Activated B cell treated with CpG ODN at 0.5 μM for 24 hours (primary cell): ENCODE measurements around the gene RABL3. TPM values are rescaled to one million over a fixed set of nuclear protein-coding genes. Genes with fewer than 3 reads are reported as not detected.

Experiments used
- ATAC-seq: fragments of 200-7000 bp; cut with Tn5 transposase; one replicate; pipeline ENCODE4 v1.10.0; 2021; ENCODE audit warnings: low read depth, mild to moderate bottlenecking, moderate library complexity
- CTCF ChIA-PET: fragments of 350-600 bp; sonication (Branson Sonifier 250); formaldehyde crosslinking; loops from one replicate; lab custom pipeline; 2021; ENCODE audit warnings: antibody characterized with exemption; lab: Charles Lee
- POLR2A ChIA-PET: fragments of 350-600 bp; sonication (Branson Sonifier 250); formaldehyde crosslinking; loops from one replicate; lab custom pipeline; 2021; ENCODE audit warnings: antibody characterized with exemption; lab: Charles Lee
- DNase-seq: peaks from one replicate; pipeline ENCODE4 v3.0.0; 2022
- H3K27ac Mint-ChIP-seq: one replicate; pipeline ENCODE4 v1.8.0; 2020; ENCODE audit warnings: mixed read lengths
- H3K27me3 Mint-ChIP-seq: one replicate; pipeline ENCODE4 v1.8.0; 2021; ENCODE audit warnings: mixed read lengths
- H3K36me3 Mint-ChIP-seq: one replicate; pipeline ENCODE4 v1.8.0; 2021; ENCODE audit warnings: low read depth, mixed read lengths
- H3K4me1 Mint-ChIP-seq: one replicate; pipeline ENCODE4 v1.8.0; 2021; ENCODE audit warnings: mixed read lengths
- H3K4me3 Mint-ChIP-seq: one replicate; pipeline ENCODE4 v1.8.0; 2020; ENCODE audit warnings: mild to moderate bottlenecking, mixed read lengths
- H3K9me3 Mint-ChIP-seq: one replicate; pipeline ENCODE4 v1.8.0; 2020; ENCODE audit warnings: mixed read lengths
- intact Hi-C: fragments of 100-400 bp; cut with micrococcal nuclease; formaldehyde crosslinking; loops from one replicate; pipeline ENCODE4 v1.15.1; 2024
- total RNA-seq: library from RNA; stranded (reverse); gene quantifications from 2 replicates; pipeline ENCODE4 v1.2.3, GENCODE V29; 2022
- TF ChIP-seq, protein P1 (sequence below): fragments of 200-600 bp; IDR thresholded peaks from one replicate; pipeline ENCODE4 v1.8.0; 2022; ENCODE audit warnings: antibody characterized with exemption, mild to moderate bottlenecking

RABL3 gene
- total RNA-seq, 1 donor from 2014 or later: 29.9 TPM

DNA sequence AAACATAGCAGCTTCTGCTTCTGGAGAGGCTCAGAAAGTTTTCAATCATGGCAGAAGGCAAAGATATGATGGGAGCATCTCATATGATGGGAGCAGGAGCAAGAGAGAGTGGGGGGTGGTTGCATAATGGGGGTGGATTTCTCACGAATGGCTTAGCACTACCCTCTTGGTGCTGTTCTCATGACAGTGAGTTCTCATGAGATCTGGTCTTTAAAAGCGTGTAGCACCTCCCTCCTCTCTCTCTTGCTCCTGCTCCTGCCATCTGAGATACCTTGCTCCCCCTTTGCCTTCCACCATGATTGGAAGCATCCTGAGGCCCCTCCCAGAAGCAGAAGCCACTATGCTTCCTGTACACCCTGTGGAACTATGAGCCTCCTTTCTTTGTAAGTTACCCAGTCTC lies 82.5 kb downstream of the RABL3 start:
- DNase-seq (no peak), ATAC-seq (no peak)
- H3K4me3 Mint-ChIP-seq: no peak overlapping the region
- ChIA-PET POLR2A (no interaction called here), CTCF (no interaction called here)
- peaks cover 4% of the 10 kb centered on the region for H3K4me1 Mint-ChIP-seq
- peaks cover 16% of the 10 kb centered on the region for H3K27me3 Mint-ChIP-seq
- no peaks in the 10 kb centered on the region for H3K9me3 Mint-ChIP-seq
- TF ChIP-seq, protein P1, sequence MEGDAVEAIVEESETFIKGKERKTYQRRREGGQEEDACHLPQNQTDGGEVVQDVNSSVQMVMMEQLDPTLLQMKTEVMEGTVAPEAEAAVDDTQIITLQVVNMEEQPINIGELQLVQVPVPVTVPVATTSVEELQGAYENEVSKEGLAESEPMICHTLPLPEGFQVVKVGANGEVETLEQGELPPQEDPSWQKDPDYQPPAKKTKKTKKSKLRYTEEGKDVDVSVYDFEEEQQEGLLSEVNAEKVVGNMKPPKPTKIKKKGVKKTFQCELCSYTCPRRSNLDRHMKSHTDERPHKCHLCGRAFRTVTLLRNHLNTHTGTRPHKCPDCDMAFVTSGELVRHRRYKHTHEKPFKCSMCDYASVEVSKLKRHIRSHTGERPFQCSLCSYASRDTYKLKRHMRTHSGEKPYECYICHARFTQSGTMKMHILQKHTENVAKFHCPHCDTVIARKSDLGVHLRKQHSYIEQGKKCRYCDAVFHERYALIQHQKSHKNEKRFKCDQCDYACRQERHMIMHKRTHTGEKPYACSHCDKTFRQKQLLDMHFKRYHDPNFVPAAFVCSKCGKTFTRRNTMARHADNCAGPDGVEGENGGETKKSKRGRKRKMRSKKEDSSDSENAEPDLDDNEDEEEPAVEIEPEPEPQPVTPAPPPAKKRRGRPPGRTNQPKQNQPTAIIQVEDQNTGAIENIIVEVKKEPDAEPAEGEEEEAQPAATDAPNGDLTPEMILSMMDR: no peak
- intact Hi-C loops: no loop called here
- H3K27ac Mint-ChIP-seq: no peak overlapping the region
- no peaks in the 10 kb centered on the region for H3K36me3 Mint-ChIP-seq

DNA sequence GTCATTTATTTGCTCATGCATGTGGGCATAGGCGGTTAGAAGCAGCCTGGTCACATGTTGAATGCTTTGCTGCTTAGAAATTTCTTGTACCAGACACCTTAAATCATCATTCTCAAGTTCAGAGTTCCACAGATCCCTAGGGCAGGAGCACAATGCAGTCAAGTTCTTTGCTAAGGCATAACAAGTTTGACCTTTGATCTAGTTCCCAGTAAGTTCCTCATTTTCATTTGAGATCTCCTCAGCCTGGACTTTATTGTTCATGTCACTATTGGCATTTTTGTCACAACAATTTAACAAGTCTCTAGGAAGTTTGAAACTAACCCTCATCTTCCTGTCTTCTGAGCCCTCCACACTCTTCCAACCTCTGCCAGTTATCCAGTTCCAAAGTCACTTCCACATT lies 83.0 kb downstream of the RABL3 start:
- no peak overlapping the region for H3K4me3 Mint-ChIP-seq

DNA sequence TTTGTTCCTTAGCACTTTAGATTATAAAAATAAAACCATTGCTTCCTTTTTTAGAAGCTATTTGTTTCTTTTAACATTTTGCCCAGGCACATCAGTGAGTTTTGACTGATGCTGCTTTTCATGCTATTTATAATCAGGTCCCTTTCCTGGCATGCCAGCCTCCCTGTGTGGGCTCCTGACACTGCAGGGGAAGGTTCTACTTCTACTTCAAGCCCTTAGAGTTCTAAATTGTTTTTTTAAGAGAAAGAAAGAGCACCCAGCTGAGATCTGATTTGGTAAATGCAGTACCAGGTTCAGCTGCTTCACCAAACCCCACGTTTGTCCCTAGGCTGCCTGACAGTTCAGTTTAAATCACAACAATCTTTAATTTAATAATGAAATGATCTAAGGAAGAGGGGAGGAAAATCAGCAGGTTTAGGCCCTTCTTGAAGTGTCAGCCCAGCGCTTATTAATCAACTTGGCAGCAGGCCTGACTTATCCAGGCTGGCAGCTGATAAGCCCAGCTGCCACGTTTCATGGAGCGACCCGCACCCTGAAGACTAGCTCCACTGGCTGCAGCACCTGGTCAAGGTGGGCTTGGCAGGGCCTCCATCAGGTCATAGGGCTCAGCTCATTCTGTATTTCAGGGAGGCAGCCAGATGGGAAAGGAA lies 89.3 kb downstream of the RABL3 start:
- no peak overlapping the region for H3K27ac Mint-ChIP-seq
- H3K27me3 Mint-ChIP-seq: peaks cover 3% of the 10 kb centered on the region
- no peaks in the 10 kb centered on the region for H3K9me3 Mint-ChIP-seq
- TF ChIP-seq, protein P1: no peak
- ChIA-PET CTCF (no interaction called here), POLR2A (no interaction called here)
- H3K4me3 Mint-ChIP-seq: no peak overlapping the region
- no peaks in the 10 kb centered on the region for H3K36me3 Mint-ChIP-seq
- intact Hi-C loops: no loop called here
- no peak for DNase-seq
- no peaks in the 10 kb centered on the region for H3K4me1 Mint-ChIP-seq
- ATAC-seq: no peak

More for the DNA sequence above, 83.0 kb downstream of the RABL3 start:
- CTCF ChIA-PET: no interaction called here
- intact Hi-C loops: no loop called here
- ATAC-seq (no peak), DNase-seq (no peak)
- Mint-ChIP-seq H3K27me3 (peaks cover 16% of the 10 kb centered on the region), H3K36me3 (no peaks in the 10 kb centered on the region), H3K9me3 (no peaks in the 10 kb centered on the region), H3K27ac (no peak overlapping the region), H3K4me1 (peaks cover 4% of the 10 kb centered on the region)
- POLR2A ChIA-PET: no interaction called here
- TF ChIP-seq, protein P1: no peak

DNA sequence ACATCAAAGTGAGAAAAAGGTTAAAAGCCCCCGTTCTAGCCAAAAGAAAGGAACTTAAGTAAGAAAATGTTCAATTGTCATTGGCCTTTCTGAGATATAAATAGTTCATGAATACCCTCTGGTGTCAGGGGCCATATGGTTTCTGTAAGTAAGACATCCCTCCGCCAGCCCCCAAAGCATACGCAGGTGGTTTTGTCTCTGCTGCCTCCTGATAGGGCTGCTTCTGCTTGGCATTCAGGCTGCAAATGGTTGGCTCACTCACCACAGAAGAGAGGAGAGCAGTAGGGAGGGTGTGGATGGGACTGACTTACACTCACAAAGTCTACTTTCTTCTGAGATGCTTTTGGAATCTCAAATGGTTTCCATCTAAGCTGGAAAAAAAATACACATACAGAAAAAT lies 90.0 kb downstream of the RABL3 start:
- Mint-ChIP-seq H3K9me3 (no peaks in the 10 kb centered on the region), H3K4me3 (no peak overlapping the region), H3K4me1 (no peaks in the 10 kb centered on the region), H3K27me3 (peaks cover 3% of the 10 kb centered on the region), H3K36me3 (no peaks in the 10 kb centered on the region), H3K27ac (no peak overlapping the region)
- no peak for DNase-seq
- ChIA-PET CTCF (no interaction called here), POLR2A (no interaction called here)
- ATAC-seq: no peak
- intact Hi-C loops: no loop called here
- TF ChIP-seq, protein P1: no peak

DNA sequence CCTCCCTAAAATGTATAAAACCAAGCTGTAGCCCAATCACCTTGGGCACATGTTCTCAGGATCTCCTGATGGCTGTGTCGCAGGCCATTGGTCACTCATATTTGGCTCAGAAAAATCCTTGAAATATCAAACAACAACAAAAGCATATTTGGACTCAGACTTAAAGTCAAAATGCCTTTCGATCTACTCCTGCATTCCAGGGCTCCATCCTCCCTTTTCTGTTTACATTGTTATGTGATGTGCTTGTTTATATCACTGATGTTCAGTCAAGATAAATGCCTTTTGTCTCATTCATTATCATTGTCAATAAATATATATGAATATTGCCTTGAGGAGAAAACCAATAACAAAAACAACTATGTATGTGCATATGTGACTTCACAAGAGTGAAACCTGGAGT lies 92.0 kb downstream of the RABL3 start:
- Mint-ChIP-seq H3K4me3 (no peak overlapping the region), H3K27ac (no peak overlapping the region), H3K9me3 (no peaks in the 10 kb centered on the region), H3K4me1 (no peaks in the 10 kb centered on the region), H3K27me3 (no peaks in the 10 kb centered on the region), H3K36me3 (no peaks in the 10 kb centered on the region)
- intact Hi-C loops: no loop called here
- TF ChIP-seq, protein P1: no peak
- ATAC-seq (no peak), DNase-seq (no peak)
- POLR2A ChIA-PET: no interaction called here
- CTCF ChIA-PET: no interaction called here
